ENCODE results near the gene MICALL2.
A peak's percentile ranks its signal among the peaks of the same experiment; 100 is the strongest.
"Not testable (repeated sequence)": the region's sequence is repeated elsewhere in the genome, so short reads cannot be mapped to it uniquely, and the experiment has no call there.

MICALL2 gene

GRCh38 chr7:1450431-1450830 lies 8.8 kb downstream of the MICALL2 start:
- Mint-ChIP-seq H3K27me3 (no peaks in the 10 kb centered on the region), H3K27ac (no peak overlapping the region), H3K4me1 (no peaks in the 10 kb centered on the region), H3K4me3 (no peak overlapping the region), H3K9me3 (no peaks in the 10 kb centered on the region)
- ATAC-seq = no peak
- no peak for DNase-seq

- Mint-ChIP-seq H3K9me3 (no peaks in the 10 kb centered on the region), H3K27ac (no peak overlapping the region), H3K4me3 (no peak overlapping the region), H3K4me1 (no peaks in the 10 kb centered on the region), H3K27me3 (no peaks in the 10 kb centered on the region)
- DNase-seq = no peak
- ATAC-seq = no peak
Observed at GRCh38 chr7:1449951-1450350, 9.3 kb downstream of the MICALL2 start.

- ATAC-seq (no peak), DNase-seq (no peak)
- Mint-ChIP-seq H3K4me3 (no peak overlapping the region), H3K9me3 (no peaks in the 10 kb centered on the region), H3K27ac (no peak overlapping the region), H3K4me1 (no peaks in the 10 kb centered on the region), H3K27me3 (no peaks in the 10 kb centered on the region)
Observed at GRCh38 chr7:1449501-1449900, 9.8 kb downstream of the MICALL2 start.

- no peak overlapping the region for H3K4me3 Mint-ChIP-seq
- H3K27me3 Mint-ChIP-seq = no peaks in the 10 kb centered on the region
- ATAC-seq (no peak), DNase-seq (no peak)
- H3K9me3 Mint-ChIP-seq = no peaks in the 10 kb centered on the region
- no peaks in the 10 kb centered on the region for H3K4me1 Mint-ChIP-seq
- no peak overlapping the region for H3K27ac Mint-ChIP-seq
Observed at GRCh38 chr7:1448958-1449357, 10.3 kb downstream of the MICALL2 start.

GRCh38 chr7:1447551-1448244 lies 11.6 kb downstream of the MICALL2 start:
- Mint-ChIP-seq H3K4me1 (no peaks in the 10 kb centered on the region), H3K9me3 (no peaks in the 10 kb centered on the region), H3K27me3 (no peaks in the 10 kb centered on the region), H3K27ac (no peak overlapping the region), H3K4me3 (no peak overlapping the region)
- ATAC-seq (peak; percentile 19), DNase-seq (no peak)

GRCh38 chr7:1447112-1447511 lies 12.2 kb downstream of the MICALL2 start:
- ATAC-seq = peak; percentile 27

GRCh38 chr7:1446620-1447032 lies 12.6 kb downstream of the MICALL2 start:
- no peaks in the 10 kb centered on the region for H3K9me3 Mint-ChIP-seq
- H3K27me3 Mint-ChIP-seq = no peaks in the 10 kb centered on the region
- ATAC-seq (peak; percentile 24), DNase-seq (no peak)
- H3K4me3 Mint-ChIP-seq = no peak overlapping the region
- no peak overlapping the region for H3K27ac Mint-ChIP-seq
- H3K4me1 Mint-ChIP-seq = no peaks in the 10 kb centered on the region

More at GRCh38 chr7:1447112-1447511, 12.2 kb downstream of the MICALL2 start:
- no peak for DNase-seq
- Mint-ChIP-seq H3K9me3 (no peaks in the 10 kb centered on the region), H3K27me3 (no peaks in the 10 kb centered on the region), H3K4me1 (no peaks in the 10 kb centered on the region), H3K4me3 (no peak overlapping the region), H3K27ac (no peak overlapping the region)

- ATAC-seq, H3K4me3 Mint-ChIP-seq, H3K4me1 Mint-ChIP-seq, DNase-seq, H3K27me3 Mint-ChIP-seq, H3K27ac Mint-ChIP-seq, H3K9me3 Mint-ChIP-seq: not testable (repeated sequence)
Observed at GRCh38 chr7:1446026-1446425, 13.2 kb downstream of the MICALL2 start.

- no peak for ATAC-seq
- H3K27ac Mint-ChIP-seq = no peak overlapping the region
- H3K27me3 Mint-ChIP-seq = no peaks in the 10 kb centered on the region
- no peak for DNase-seq
- H3K4me3 Mint-ChIP-seq = no peak overlapping the region
- H3K4me1 Mint-ChIP-seq = no peaks in the 10 kb centered on the region
- no peaks in the 10 kb centered on the region for H3K9me3 Mint-ChIP-seq
Observed at GRCh38 chr7:1445341-1445740, 13.9 kb downstream of the MICALL2 start.

GRCh38 chr7:1444925-1445322 lies 14.3 kb downstream of the MICALL2 start:
- Mint-ChIP-seq H3K27ac (no peak overlapping the region), H3K9me3 (no peaks in the 10 kb centered on the region)
- ATAC-seq = no peak

GRCh38 chr7:1444214-1444924 lies 14.9 kb downstream of the MICALL2 start:
- DNase-seq (no peak), ATAC-seq (no peak)
- no peaks in the 10 kb centered on the region for H3K4me1 Mint-ChIP-seq
- no peaks in the 10 kb centered on the region for H3K27me3 Mint-ChIP-seq
- no peak overlapping the region for H3K4me3 Mint-ChIP-seq
- H3K27ac Mint-ChIP-seq = no peak overlapping the region
- H3K9me3 Mint-ChIP-seq = no peaks in the 10 kb centered on the region

More at GRCh38 chr7:1444925-1445322, 14.3 kb downstream of the MICALL2 start:
- DNase-seq = no peak
- no peaks in the 10 kb centered on the region for H3K27me3 Mint-ChIP-seq
- H3K4me3 Mint-ChIP-seq = no peak overlapping the region
- H3K4me1 Mint-ChIP-seq = no peaks in the 10 kb centered on the region

GRCh38 chr7:1443587-1444200 lies 15.6 kb downstream of the MICALL2 start:
- not testable (repeated sequence) for H3K4me1 Mint-ChIP-seq, H3K4me3 Mint-ChIP-seq, ATAC-seq, DNase-seq, H3K27me3 Mint-ChIP-seq, H3K9me3 Mint-ChIP-seq, H3K27ac Mint-ChIP-seq

- no peaks in the 10 kb centered on the region for H3K27me3 Mint-ChIP-seq
- H3K9me3 Mint-ChIP-seq = no peaks in the 10 kb centered on the region
- ATAC-seq (no peak), DNase-seq (no peak)
- H3K4me3 Mint-ChIP-seq = no peak overlapping the region
- H3K4me1 Mint-ChIP-seq = no peaks in the 10 kb centered on the region
- H3K27ac Mint-ChIP-seq = no peak overlapping the region
Observed at GRCh38 chr7:1442355-1443124, 16.7 kb downstream of the MICALL2 start.

GRCh38 chr7:1441615-1442354 lies 17.5 kb downstream of the MICALL2 start:
- no peak overlapping the region for H3K27ac Mint-ChIP-seq
- H3K4me1 Mint-ChIP-seq = no peaks in the 10 kb centered on the region
- no peak for ATAC-seq
- no peak for DNase-seq
- no peaks in the 10 kb centered on the region for H3K27me3 Mint-ChIP-seq
- no peak overlapping the region for H3K4me3 Mint-ChIP-seq
- no peaks in the 10 kb centered on the region for H3K9me3 Mint-ChIP-seq

GRCh38 chr7:1440620-1441019 lies 18.6 kb downstream of the MICALL2 start:
- no peak overlapping the region for H3K27ac Mint-ChIP-seq
- ATAC-seq = no peak
- no peaks in the 10 kb centered on the region for H3K27me3 Mint-ChIP-seq

More at GRCh38 chr7:1440620-1441019, 18.6 kb downstream of the MICALL2 start:
- H3K4me3 Mint-ChIP-seq = no peak overlapping the region
- H3K4me1 Mint-ChIP-seq = no peaks in the 10 kb centered on the region
- DNase-seq = no peak
- no peaks in the 10 kb centered on the region for H3K9me3 Mint-ChIP-seq
